ENCODE measurements around the gene IL10RB.

- TF ChIP-seq, protein P1, sequence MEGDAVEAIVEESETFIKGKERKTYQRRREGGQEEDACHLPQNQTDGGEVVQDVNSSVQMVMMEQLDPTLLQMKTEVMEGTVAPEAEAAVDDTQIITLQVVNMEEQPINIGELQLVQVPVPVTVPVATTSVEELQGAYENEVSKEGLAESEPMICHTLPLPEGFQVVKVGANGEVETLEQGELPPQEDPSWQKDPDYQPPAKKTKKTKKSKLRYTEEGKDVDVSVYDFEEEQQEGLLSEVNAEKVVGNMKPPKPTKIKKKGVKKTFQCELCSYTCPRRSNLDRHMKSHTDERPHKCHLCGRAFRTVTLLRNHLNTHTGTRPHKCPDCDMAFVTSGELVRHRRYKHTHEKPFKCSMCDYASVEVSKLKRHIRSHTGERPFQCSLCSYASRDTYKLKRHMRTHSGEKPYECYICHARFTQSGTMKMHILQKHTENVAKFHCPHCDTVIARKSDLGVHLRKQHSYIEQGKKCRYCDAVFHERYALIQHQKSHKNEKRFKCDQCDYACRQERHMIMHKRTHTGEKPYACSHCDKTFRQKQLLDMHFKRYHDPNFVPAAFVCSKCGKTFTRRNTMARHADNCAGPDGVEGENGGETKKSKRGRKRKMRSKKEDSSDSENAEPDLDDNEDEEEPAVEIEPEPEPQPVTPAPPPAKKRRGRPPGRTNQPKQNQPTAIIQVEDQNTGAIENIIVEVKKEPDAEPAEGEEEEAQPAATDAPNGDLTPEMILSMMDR (IDR thresholded peaks at IDR 0.05): no peak
- TF ChIP-seq POLR2A (IDR thresholded peaks at IDR 0.05): no peak
These were observed 42.7 kb downstream of the IL10RB start for GRCh38 chr21:33308586-33309490.
